Measurements from ENCODE around the gene ITGB3BP.

Gene ITGB3BP

GRCh38 chr1:63466759-63467158 lies 56.3 kb downstream of the ITGB3BP start:
- TF ChIP-seq GATA3 (IDR thresholded peaks at IDR 0.05; ENCODE audit: low read depth, low read length): no peak
- no peak for TF ChIP-seq GATA2 (IDR thresholded peaks at IDR 0.05; ENCODE audit: low read depth, low read length)

DNA sequence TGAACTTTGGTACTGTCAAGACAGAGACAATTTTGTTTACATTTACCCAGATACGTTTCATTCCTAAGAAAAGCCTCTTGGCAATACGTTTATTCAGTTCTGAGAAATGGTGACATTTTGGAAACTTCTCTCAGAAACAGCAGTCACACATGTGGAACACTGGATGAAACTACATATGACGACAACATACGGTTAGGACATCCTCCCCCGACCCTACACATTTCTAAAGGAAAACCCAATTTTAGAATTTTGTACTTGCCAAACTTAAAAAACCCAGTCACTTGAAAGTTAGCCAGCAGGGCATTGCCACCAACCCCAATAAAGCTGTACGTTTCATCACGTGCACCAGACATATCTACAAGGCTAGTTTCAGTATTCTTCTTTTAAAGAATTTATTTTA lies 56.8 kb downstream of the ITGB3BP start:
- TF ChIP-seq GATA3 (IDR thresholded peaks at IDR 0.05; ENCODE audit: low read depth, low read length): no peak
- no peak for TF ChIP-seq GATA2 (IDR thresholded peaks at IDR 0.05; ENCODE audit: low read depth, low read length)

GRCh38 chr1:63463248-63463647 lies 59.8 kb downstream of the ITGB3BP start:
- TF ChIP-seq GATA3 (IDR thresholded peaks at IDR 0.05; ENCODE audit: low read depth, low read length): no peak
- no peak for TF ChIP-seq GATA2 (IDR thresholded peaks at IDR 0.05; ENCODE audit: low read depth, low read length)

- TF ChIP-seq GATA3 (IDR thresholded peaks at IDR 0.05; ENCODE audit: low read depth, low read length) (no peak), GATA2 (IDR thresholded peaks at IDR 0.05; ENCODE audit: low read depth, low read length) (no peak)
These were observed 61.3 kb downstream of the ITGB3BP start for GRCh38 chr1:63461661-63462230.

GRCh38 chr1:63458750-63459149 lies 64.3 kb downstream of the ITGB3BP start:
- TF ChIP-seq GATA2 (IDR thresholded peaks at IDR 0.05; ENCODE audit: low read depth, low read length) (no peak), GATA3 (IDR thresholded peaks at IDR 0.05; ENCODE audit: low read depth, low read length) (no peak)

DNA sequence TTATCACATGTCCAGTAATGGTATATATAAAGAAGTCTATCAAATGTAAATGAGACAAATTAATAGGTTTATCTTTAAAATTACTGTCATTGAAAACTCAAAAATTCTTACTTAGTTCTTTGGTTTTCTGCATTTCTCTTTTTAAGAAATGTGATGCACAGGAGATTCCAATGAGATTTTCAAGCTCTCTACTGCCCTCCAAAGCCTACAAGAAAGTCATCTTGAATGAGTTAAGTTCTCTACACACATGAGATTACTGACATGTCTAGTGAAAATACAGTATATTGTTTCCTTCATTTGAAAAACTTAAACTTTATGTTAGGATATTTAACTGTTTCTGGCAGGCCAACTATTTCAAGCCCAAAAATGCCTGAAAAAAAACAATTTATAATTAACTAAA lies 68.8 kb downstream of the ITGB3BP start:
- TF ChIP-seq GATA3 (IDR thresholded peaks at IDR 0.05; ENCODE audit: low read depth, low read length) (no peak), GATA2 (IDR thresholded peaks at IDR 0.05; ENCODE audit: low read depth, low read length) (no peak)

DNA sequence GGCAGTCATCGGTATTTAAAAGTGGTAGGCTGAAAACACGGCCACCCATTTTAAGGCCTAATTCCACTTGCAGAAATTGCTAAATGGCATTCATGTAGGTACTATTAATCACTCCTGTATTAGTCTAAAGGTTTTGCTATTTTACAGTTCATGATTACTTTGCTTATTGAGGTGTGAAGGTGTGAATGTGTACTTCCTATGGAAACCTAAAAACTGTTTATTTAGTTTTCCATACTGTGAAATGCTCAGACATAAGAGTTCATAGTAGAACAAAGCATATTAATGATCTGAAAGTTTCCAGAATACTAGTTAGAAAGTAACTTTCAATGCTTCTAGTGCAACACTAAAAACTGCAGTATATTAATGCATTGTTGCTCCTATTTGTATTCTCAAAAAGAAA lies 69.8 kb downstream of the ITGB3BP start:
- TF ChIP-seq GATA2 (IDR thresholded peaks at IDR 0.05; ENCODE audit: low read depth, low read length) (no peak), GATA3 (IDR thresholded peaks at IDR 0.05; ENCODE audit: low read depth, low read length) (no peak)

- TF ChIP-seq GATA2 (IDR thresholded peaks at IDR 0.05; ENCODE audit: low read depth, low read length) (no peak), GATA3 (IDR thresholded peaks at IDR 0.05; ENCODE audit: low read depth, low read length) (no peak)
These were observed 72.6 kb downstream of the ITGB3BP start for GRCh38 chr1:63450416-63450815.

- TF ChIP-seq GATA3 (IDR thresholded peaks at IDR 0.05; ENCODE audit: low read depth, low read length) (no peak), GATA2 (IDR thresholded peaks at IDR 0.05; ENCODE audit: low read depth, low read length) (no peak)
These were observed 74.2 kb downstream of the ITGB3BP start for GRCh38 chr1:63448731-63449246.

GRCh38 chr1:63442141-63442475 lies 80.9 kb downstream of the ITGB3BP start:
- no peak for TF ChIP-seq GATA3 (IDR thresholded peaks at IDR 0.05; ENCODE audit: low read depth, low read length)
- TF ChIP-seq GATA2 (IDR thresholded peaks at IDR 0.05; ENCODE audit: low read depth, low read length): no peak

- TF ChIP-seq GATA3 (IDR thresholded peaks at IDR 0.05; ENCODE audit: low read depth, low read length): no peak
- TF ChIP-seq GATA2 (IDR thresholded peaks at IDR 0.05; ENCODE audit: low read depth, low read length): no peak
These were observed 87.9 kb downstream of the ITGB3BP start for GRCh38 chr1:63435161-63435560.

GRCh38 chr1:63429281-63429680 lies 93.7 kb downstream of the ITGB3BP start:
- TF ChIP-seq GATA2 (IDR thresholded peaks at IDR 0.05; ENCODE audit: low read depth, low read length) (no peak), GATA3 (IDR thresholded peaks at IDR 0.05; ENCODE audit: low read depth, low read length) (no peak)

GRCh38 chr1:63428815-63429214 lies 94.2 kb downstream of the ITGB3BP start:
- TF ChIP-seq GATA3 (IDR thresholded peaks at IDR 0.05; ENCODE audit: low read depth, low read length) (no peak), GATA2 (IDR thresholded peaks at IDR 0.05; ENCODE audit: low read depth, low read length) (no peak)

DNA sequence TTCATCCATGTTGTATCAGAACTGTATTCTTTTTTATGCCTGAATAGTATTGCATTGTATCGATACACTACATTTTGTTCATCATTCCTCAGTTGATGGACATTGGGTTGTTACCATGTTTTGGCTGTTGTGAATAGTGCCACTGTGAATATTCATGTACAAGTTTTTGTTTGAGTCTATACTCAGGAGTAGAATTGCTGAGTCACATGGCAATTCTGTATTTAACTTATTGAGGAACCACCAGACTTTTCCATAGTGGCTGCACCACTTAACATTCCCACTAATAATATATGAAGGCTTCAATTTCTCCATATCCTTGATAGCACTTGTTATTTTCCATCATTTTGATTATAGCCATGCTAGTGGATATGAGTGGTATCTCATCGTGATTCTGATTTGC lies 99.4 kb downstream of the ITGB3BP start:
- TF ChIP-seq GATA3 (IDR thresholded peaks at IDR 0.05; ENCODE audit: low read depth, low read length): no peak
- TF ChIP-seq GATA2 (IDR thresholded peaks at IDR 0.05; ENCODE audit: low read depth, low read length): no peak

DNA sequence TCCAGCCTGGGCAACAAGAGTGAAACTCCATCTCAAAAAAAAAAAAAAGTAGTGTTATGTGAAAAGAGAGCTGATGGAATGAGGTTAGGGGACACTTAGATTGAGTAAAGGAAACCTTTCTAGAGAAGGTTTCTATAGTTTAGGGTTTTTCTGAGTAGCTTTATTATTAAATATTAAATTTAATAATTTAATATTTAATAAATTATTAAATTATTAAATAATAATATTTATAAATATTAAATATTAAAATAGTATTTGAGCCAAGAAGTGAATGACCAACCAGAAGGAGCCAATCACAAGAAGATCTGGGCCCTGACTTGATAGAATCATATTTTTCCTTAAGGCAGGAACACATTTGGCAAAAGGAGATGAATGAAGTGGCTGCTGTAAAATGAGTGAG lies 104.9 kb downstream of the ITGB3BP start:
- TF ChIP-seq GATA2 (IDR thresholded peaks at IDR 0.05; ENCODE audit: low read depth, low read length) (no peak), GATA3 (IDR thresholded peaks at IDR 0.05; ENCODE audit: low read depth, low read length) (no peak)

Data from SH-SY5Y (cell line).